ENCODE data around the gene PCBP2.

The PCBP2 gene

DNA sequence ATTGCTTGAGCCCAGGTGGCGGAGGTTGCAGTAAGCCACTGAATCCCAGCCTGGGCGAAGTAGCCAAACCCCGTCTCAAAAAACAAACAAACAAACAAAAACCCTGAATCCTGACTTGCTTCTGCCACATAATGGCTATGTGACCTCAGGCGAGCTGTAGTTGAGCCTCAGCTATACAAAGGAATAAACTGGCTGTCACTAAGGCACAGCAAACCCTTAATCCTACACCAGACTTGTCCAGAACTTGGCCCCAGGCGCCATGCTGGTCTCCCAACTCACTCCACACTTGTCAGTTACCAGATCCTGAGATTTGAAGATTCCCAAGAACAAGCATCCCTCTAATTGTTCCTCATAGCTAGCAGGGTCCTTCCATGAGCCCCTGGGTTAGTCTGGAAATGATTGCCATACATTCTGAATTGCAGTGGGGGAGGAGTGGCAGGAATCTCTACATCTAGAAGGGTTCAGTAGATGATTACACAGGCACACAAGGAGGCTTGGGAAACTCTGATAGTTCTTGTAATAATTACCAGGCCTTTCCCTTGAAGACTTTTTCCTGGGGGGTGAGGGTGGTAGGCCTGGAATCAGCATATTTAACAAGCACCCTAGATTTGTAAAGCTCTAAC lies 37.5 kb downstream of the PCBP2 start:
- in situ Hi-C loops (cut with MboI; ENCODE audit: low sequenced_read_pairs), result no loop called here

- in situ Hi-C loops (cut with MboI; ENCODE audit: low sequenced_read_pairs), result no loop called here
Observed at GRCh38 chr12:53492188-53492587, 40.3 kb downstream of the PCBP2 start.

GRCh38 chr12:53492830-53493609 lies 41.1 kb downstream of the PCBP2 start:
- in situ Hi-C loops (cut with MboI; ENCODE audit: low sequenced_read_pairs), result no loop called here

DNA sequence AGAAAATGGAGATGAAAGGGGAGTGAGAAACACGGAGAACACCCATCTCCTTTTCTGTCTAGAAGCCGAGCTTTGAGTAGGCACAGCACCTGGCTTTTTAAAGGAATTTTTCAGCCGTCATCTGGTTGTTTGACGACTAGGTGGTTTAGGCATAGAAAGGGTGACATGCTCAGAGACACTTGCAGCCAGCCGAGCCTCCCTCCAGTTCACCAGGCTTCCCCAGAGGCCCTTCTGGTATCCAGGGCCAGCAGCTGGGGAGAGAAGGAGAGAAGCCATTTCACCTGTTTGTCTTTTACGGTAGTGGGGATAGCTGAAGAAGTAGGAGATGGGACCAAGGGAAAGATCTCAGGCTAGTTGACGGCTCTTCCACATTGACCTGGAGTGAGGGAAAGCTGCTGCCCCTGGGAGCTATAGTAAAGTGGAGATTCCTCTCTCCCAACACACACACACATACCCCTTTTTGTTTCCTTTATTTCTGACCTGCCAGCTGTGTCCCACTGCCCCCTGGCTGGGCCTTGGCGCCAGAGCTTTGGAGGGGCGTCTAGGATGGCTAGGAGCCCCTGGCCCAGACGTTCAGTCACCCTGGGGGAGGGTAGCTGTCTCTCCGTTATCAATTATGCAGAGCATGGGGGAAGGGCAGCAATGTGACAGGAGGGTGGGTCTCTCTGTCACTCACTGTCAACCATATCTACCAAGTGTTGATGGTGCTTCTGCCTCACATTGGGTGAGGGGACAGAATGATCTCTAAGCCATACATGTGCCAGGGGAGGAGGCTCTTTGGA lies 41.9 kb downstream of the PCBP2 start:
- in situ Hi-C loops (cut with MboI; ENCODE audit: low sequenced_read_pairs), result no loop called here

DNA sequence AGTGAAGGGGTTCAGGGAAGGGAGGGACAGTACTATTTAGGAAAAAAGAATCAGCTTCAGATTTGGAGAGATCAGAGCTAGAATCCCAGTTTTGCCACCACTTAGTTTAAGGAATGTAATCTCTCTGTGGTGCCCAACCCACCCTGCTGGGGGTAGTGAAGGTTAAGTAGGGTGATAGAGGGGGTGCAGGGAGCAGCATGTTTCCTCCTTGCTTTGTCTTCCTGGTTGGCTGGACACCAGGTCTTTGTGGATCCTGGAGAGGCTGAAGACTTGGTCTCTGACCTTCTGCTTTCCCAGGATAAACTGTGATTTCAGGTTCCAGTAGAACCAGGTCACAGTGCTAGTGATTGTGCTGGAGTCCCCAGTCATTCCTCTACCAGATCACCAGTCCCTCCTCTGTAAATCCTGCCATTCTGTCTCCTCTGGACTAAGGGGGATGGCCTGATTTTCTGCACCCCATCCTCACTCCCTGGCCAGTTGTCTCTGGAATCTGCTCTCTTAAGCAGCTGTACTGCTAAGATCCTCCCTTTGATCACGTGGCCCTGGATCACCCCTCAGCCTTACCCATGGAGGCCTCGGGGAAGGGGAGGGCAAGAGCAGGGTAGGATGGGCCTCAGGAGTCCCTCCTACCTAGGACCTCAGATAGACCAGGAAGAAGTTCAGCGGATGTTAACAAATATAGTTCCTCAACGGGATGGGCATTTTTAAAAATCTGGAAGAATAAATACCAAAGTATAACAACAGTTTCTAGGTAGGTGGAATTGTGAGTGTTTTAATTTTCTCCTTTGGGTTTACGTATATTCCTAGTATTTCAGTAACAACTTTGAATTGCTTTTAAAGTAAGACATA lies 44.2 kb downstream of the PCBP2 start:
- in situ Hi-C loops (cut with MboI; ENCODE audit: low sequenced_read_pairs), result no loop called here

- in situ Hi-C loops (cut with MboI; ENCODE audit: low sequenced_read_pairs), result no loop called here
Observed at GRCh38 chr12:53496752-53497032, 44.8 kb downstream of the PCBP2 start.

DNA sequence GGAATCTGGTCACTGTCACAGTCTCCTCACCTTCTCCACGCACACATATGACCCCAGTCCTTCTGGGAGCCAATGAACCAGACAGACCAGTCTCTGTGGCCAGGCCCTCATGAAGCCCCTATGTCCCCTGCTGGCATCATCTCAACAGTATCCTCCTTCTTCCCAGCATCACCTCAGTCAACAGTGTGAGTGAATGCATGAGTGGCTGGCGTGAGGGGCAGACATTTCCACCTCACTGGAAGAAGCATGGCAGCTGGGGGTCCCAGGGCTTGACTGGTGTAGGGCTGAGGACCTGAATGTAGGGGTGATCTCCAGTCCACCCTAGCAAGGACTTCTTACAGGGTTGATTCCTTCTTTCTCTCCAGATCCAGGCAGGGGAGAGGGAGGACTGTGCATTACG lies 45.6 kb downstream of the PCBP2 start:
- in situ Hi-C loops (cut with MboI; ENCODE audit: low sequenced_read_pairs), result no loop called here

- in situ Hi-C loops (cut with MboI; ENCODE audit: low sequenced_read_pairs), result no loop called here
Observed at GRCh38 chr12:53498235-53498630, 46.3 kb downstream of the PCBP2 start.

DNA sequence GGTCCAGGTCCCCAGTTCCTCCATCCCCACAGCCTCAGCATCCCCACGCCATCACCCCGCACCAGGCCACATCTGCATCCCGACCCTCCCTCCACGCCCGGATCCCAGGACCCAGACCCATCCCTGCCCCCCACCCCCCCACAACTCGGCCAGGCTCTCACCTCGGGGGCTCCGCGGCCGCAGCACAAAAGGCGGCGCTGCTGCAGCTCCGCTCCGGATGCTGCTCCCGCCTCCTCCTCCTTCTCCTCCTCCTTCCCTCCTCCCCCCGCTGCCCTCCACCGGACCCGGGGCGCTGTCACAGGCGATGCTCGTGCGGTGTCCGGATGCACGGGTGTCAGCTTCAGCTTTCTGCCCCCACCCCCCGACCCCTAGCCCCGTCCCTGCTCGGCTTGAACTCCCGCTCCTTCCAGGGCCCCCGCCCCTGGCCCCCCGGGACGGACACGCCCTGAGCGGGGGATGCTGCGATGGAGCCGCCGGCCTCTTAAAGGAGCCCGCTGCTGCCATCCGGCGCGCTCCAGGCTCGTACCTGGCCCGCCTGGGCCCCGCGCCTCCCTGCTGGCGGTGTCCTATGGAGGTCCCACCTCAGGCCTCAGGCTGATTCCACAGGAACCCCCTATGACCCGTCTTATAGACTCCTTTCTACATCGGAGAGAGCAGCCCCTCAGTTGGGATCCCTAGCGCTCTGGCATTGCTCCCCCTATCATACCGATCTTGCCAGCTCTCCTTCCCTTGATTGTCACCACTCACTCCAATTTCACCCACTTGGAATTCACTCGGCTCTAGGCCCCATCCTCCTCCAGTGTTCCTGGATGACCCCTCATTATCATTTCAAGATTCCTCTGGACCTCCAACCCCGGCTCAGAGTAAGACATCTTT lies 47.6 kb downstream of the PCBP2 start, which contains the start of gene MAP3K12:
MAP3K12 (minus strand) TSS at position 193 of the 876 bp plus-strand sequence. CDS start 12,067 bp downstream, outside the sequence.
- in situ Hi-C loops (cut with MboI; ENCODE audit: low sequenced_read_pairs), result no loop called here

DNA sequence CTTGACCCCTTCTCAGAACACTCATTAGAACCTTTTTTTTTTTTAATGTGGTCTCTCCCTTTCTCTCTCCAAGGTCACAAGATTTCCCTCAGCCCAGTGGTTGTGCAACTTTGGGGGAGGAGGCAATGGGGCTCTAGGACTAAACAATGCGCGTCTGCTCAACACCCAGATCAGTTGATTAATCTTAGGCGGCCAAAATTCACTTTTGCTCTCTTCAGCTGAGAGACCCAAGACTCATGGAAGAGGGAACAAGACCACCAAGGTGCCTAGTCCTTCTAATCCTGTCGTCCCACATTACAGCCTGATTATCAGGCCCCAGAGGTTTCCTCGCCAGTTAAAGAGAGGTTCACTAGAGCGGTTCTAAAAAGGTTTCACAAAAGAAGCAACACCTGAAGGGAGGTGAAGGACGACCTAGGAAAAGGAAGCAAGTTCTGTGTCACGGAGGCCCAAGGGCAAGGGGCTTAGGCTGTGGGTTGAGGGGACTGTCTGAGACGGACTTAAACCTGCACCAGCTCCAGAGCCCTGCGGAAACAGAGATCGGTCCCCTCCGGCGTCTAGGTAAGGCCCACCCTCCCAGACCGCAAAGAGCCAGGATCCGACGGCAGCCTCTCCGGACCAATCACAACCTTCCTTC lies 48.4 kb downstream of the PCBP2 start:
- in situ Hi-C loops (cut with MboI; ENCODE audit: low sequenced_read_pairs), result no loop called here

- in situ Hi-C loops (cut with MboI; ENCODE audit: low sequenced_read_pairs), result no loop called here
Observed at GRCh38 chr12:53500776-53501614, 49.1 kb downstream of the PCBP2 start, which contains the start of gene TARBP2. Gene TARBP2 (plus strand): TSS chr12:53501283. CDS start chr12:53501409, 126 bp downstream.

- in situ Hi-C loops (cut with MboI; ENCODE audit: low sequenced_read_pairs), result no loop called here
Observed at GRCh38 chr12:53501615-53502181, 49.8 kb downstream of the PCBP2 start.

DNA sequence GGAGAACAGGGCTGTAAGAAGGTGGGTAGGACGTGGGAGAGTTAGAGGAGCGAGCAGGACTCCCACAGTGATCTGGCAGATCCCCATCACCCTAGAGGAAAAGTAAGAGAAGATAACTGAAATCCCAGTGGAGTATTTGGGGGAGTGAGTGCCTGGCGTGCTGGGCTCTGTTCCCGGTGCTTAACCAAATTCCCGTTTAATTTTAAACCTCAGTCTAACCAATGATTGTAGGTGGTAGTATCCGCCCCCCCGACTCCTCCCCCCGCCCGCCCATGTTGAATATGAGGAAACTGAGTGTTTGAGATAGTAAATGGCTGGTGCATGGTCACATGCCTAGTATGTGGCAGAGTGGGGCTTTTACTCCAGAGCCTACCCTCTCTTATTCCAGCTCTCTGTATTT lies 50.4 kb downstream of the PCBP2 start:
- in situ Hi-C loops (cut with MboI; ENCODE audit: low sequenced_read_pairs), result no loop called here

DNA sequence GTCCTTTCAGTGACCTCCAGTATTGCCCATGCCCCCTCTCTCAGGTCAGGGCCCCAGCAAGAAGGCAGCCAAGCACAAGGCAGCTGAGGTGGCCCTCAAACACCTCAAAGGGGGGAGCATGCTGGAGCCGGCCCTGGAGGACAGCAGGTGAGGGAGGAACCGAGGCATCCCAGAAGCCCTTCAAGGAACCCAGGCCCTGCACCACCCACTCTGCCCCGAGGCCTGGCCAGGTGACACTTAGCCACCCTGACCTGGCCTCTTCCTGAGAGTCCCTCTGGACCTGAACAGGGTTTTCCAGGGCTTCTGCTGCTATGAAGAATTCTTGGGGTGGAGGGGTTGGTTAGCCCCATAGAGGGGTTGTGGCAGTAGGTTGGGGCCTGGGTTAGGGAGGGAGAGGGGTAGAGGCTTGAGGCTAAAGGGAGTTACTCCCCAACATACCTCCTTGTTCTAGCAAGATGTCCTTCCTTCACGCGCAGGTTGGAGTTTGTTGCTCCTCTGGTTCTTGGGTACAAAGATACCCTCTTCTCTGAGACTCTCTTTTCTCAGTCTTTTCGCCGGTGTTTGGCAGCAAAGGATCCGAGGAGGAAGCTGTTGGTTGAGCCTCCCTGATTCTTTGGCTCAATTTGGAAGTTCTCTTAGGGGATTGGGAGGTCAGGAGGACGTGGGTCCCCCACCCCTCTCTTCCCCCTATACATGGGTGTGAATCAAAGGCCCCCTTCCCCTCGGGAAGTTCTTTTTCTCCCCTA lies 51.3 kb downstream of the PCBP2 start:
- in situ Hi-C loops (cut with MboI; ENCODE audit: low sequenced_read_pairs), result no loop called here

GRCh38 chr12:53504004-53504920 lies 52.4 kb downstream of the PCBP2 start:
- in situ Hi-C loops (cut with MboI; ENCODE audit: low sequenced_read_pairs), result no loop called here

DNA sequence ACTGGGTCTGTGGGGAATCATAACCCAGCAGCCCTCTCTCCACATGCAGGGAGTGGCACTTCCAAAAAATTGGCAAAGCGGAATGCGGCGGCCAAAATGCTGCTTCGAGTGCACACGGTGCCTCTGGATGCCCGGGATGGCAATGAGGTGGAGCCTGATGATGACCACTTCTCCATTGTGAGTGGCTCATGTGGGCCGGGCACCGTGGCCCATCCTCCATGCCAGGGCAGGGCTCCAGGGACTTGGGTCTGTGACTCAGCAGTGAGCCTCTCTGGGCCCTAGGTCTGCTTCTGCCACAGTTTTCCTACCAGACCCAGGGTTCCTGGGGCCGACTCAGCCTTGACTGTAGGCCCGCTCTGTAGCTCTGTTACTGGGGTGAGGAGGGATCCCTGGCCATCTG lies 53.2 kb downstream of the PCBP2 start:
- in situ Hi-C loops (cut with MboI; ENCODE audit: low sequenced_read_pairs), result no loop called here
